GM08714 (cell line): ENCODE measurements around the gene PYY.
"Not testable (repeated sequence)": the region's sequence is repeated elsewhere in the genome, so short reads cannot be mapped to it uniquely, and the experiment has no call there.

Source experiments
- H3K4me3 ChIP-seq: fragments of 200-500 bp; sonication (Bioruptor generic); 2 replicates; pipeline ENCODE4 v1.5.1; 2014; ENCODE audit warnings: mild to moderate bottlenecking, low read length, inconsistent platforms
- ZNF274 ChIP-seq: IDR thresholded peaks from 2 replicates; pipeline ENCODE4 v1.6.1; 2012; ENCODE audit warnings: mild to moderate bottlenecking, low read depth, low read length

PYY gene

GRCh38 chr17:43953746-43954145 lies at the start of gene PYY:
Gene PYY (minus strand): TSS chr17:43953940. CDS start chr17:43953483, 457 bp downstream.
- no peak for TF ChIP-seq ZNF274
- no peak within 1 kb of the TSS for H3K4me3 ChIP-seq

- no peak overlapping the region for H3K4me3 ChIP-seq
- no peak for TF ChIP-seq ZNF274
Measured at GRCh38 chr17:44002141-44002848, 48.6 kb upstream of the PYY start.

- TF ChIP-seq ZNF274: no peak
- H3K4me3 ChIP-seq: no peak overlapping the region
Measured at GRCh38 chr17:44001461-44001920, 47.8 kb upstream of the PYY start.

GRCh38 chr17:44000871-44001460 lies 47.2 kb upstream of the PYY start:
- no peak for TF ChIP-seq ZNF274
- no peak overlapping the region for H3K4me3 ChIP-seq

GRCh38 chr17:44000141-44000860 lies 46.6 kb upstream of the PYY start:
- H3K4me3 ChIP-seq: no peak overlapping the region
- TF ChIP-seq ZNF274: no peak

GRCh38 chr17:43999024-43999423 lies 45.3 kb upstream of the PYY start:
- TF ChIP-seq ZNF274: no peak
- no peak overlapping the region for H3K4me3 ChIP-seq

- H3K4me3 ChIP-seq: no peak overlapping the region
- TF ChIP-seq ZNF274: no peak
Measured at GRCh38 chr17:43998552-43998951, 44.8 kb upstream of the PYY start.

GRCh38 chr17:43997180-43997579 lies 43.4 kb upstream of the PYY start:
- not testable (repeated sequence) for H3K4me3 ChIP-seq

- no peak overlapping the region for H3K4me3 ChIP-seq
- TF ChIP-seq ZNF274: no peak
Measured at GRCh38 chr17:43995150-43995471, 41.4 kb upstream of the PYY start.

- TF ChIP-seq ZNF274: no peak
- no peak overlapping the region for H3K4me3 ChIP-seq
Measured at GRCh38 chr17:43994272-43995149, 40.8 kb upstream of the PYY start.

- H3K4me3 ChIP-seq: no peak overlapping the region
- no peak for TF ChIP-seq ZNF274
Measured at GRCh38 chr17:43992641-43993040, 38.9 kb upstream of the PYY start.

GRCh38 chr17:43988301-43988700 lies 34.6 kb upstream of the PYY start:
- TF ChIP-seq ZNF274: no peak
- no peak overlapping the region for H3K4me3 ChIP-seq

- TF ChIP-seq ZNF274: no peak
- H3K4me3 ChIP-seq: no peak overlapping the region
Measured at GRCh38 chr17:43987131-43988021, 33.6 kb upstream of the PYY start.
